ENCODE results near the gene CDH9.

Gene CDH9

GRCh38 chr5:27038476-27038875 lies at the start of gene CDH9:
Gene CDH9, minus strand, starts transcription at chr5:27038586. Its CDS starts 50,253 bp downstream, at chr5:26988333.
- H3K27me3 ChIP-seq (replicated peaks; ENCODE audit: control insufficient read depth, insufficient read depth, low read length): no peaks in the 10 kb centered on the region
- no peak for TF ChIP-seq CTCF (IDR thresholded peaks at IDR 0.05; ENCODE audit: insufficient read depth, low read length, poor library complexity, severe bottlenecking)
- H3K36me3 ChIP-seq (ENCODE audit: control insufficient read depth, insufficient read depth, low read length): no peaks in the 10 kb centered on the region
- no peak within 1 kb of the TSS for H3K4me3 ChIP-seq (replicated peaks; ENCODE audit: low read depth, low read length)
- no peak for DNase-seq (ENCODE audit: extremely low read depth, insufficient read length)

- H3K36me3 ChIP-seq (ENCODE audit: control insufficient read depth, insufficient read depth, low read length): no peaks in the 10 kb centered on the region
- no peak for DNase-seq (ENCODE audit: extremely low read depth, insufficient read length)
- no peaks in the 10 kb centered on the region for H3K27me3 ChIP-seq (replicated peaks; ENCODE audit: control insufficient read depth, insufficient read depth, low read length)
- TF ChIP-seq CTCF (IDR thresholded peaks at IDR 0.05; ENCODE audit: insufficient read depth, low read length, poor library complexity, severe bottlenecking): no peak
- H3K4me3 ChIP-seq (replicated peaks; ENCODE audit: low read depth, low read length): no peak overlapping the region
Measured at GRCh38 chr5:27087747-27088146, 49.4 kb upstream of the CDH9 start.

GRCh38 chr5:27083449-27084415 lies 45.3 kb upstream of the CDH9 start:
- no peak for TF ChIP-seq CTCF (IDR thresholded peaks at IDR 0.05; ENCODE audit: insufficient read depth, low read length, poor library complexity, severe bottlenecking)
- no peak for DNase-seq (ENCODE audit: extremely low read depth, insufficient read length)
- H3K36me3 ChIP-seq (ENCODE audit: control insufficient read depth, insufficient read depth, low read length): no peaks in the 10 kb centered on the region
- no peak overlapping the region for H3K4me3 ChIP-seq (replicated peaks; ENCODE audit: low read depth, low read length)
- H3K27me3 ChIP-seq (replicated peaks; ENCODE audit: control insufficient read depth, insufficient read depth, low read length): no peaks in the 10 kb centered on the region

GRCh38 chr5:27080147-27080546 lies 41.8 kb upstream of the CDH9 start:
- TF ChIP-seq CTCF (IDR thresholded peaks at IDR 0.05; ENCODE audit: insufficient read depth, low read length, poor library complexity, severe bottlenecking): no peak

GRCh38 chr5:27062451-27062850 lies 24.1 kb upstream of the CDH9 start:
- H3K27me3 ChIP-seq (replicated peaks; ENCODE audit: control insufficient read depth, insufficient read depth, low read length): no peaks in the 10 kb centered on the region
- no peak overlapping the region for H3K4me3 ChIP-seq (replicated peaks; ENCODE audit: low read depth, low read length)
- DNase-seq (ENCODE audit: extremely low read depth, insufficient read length): no peak
- no peak for TF ChIP-seq CTCF (IDR thresholded peaks at IDR 0.05; ENCODE audit: insufficient read depth, low read length, poor library complexity, severe bottlenecking)
- no peaks in the 10 kb centered on the region for H3K36me3 ChIP-seq (ENCODE audit: control insufficient read depth, insufficient read depth, low read length)

More at GRCh38 chr5:27080147-27080546, 41.8 kb upstream of the CDH9 start:
- no peak for DNase-seq (ENCODE audit: extremely low read depth, insufficient read length)
- H3K27me3 ChIP-seq (replicated peaks; ENCODE audit: control insufficient read depth, insufficient read depth, low read length): no peaks in the 10 kb centered on the region
- H3K4me3 ChIP-seq (replicated peaks; ENCODE audit: low read depth, low read length): no peak overlapping the region
- no peaks in the 10 kb centered on the region for H3K36me3 ChIP-seq (ENCODE audit: control insufficient read depth, insufficient read depth, low read length)

Data from GM06990 (cell line).